Tracheal epithelial cell (primary cell): ENCODE measurements around the gene PSMB2. TPM values are rescaled to one million over a fixed set of nuclear protein-coding genes. Genes with fewer than 3 reads are reported as not detected.

ENCODE experiments used
- total RNA-seq: library from RNA; depleted of rRNA; stranded (reverse); fragments of >200 nt; gene quantifications from 2 replicates; pipeline ENCODE4 v1.2.1, GENCODE V29; 2014

Gene PSMB2
- total RNA-seq, result 15.2 and 19.8 TPM in 2 replicates

DNA sequence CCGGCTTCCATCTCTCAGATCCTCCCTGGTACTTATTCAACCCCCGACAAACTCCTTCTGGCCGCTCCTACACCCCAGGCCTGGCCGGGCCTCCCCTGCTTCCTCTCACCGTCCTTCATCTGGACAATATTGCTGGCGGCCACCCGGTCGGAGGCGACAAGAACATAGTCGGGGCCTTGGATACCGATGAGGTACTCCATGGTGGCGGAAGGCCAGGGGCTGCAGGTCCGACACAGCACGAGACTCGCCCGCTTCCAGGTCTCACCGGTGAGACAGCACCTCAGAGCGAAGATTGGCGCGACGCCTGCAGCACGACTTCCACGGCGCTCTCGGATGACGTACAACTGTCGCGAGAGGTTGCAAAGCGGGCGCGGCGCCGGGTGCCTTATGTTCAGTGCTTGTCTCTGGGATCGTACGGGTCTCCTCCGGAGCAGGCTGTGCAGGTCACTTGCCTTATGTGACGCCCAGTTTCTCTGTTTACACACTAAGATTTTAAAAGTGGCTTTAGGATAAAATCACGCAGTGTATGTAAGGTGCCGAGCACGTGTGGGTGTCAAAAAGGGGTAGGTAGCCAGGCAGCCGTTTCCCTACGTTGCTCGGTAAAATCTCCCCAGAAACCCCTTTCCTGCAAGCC, at the start of gene PSMB2:
Gene PSMB2 (minus strand): TSS at position 294 of the 634 bp plus-strand sequence. CDS start 94 bp downstream, at position 200.

DNA sequence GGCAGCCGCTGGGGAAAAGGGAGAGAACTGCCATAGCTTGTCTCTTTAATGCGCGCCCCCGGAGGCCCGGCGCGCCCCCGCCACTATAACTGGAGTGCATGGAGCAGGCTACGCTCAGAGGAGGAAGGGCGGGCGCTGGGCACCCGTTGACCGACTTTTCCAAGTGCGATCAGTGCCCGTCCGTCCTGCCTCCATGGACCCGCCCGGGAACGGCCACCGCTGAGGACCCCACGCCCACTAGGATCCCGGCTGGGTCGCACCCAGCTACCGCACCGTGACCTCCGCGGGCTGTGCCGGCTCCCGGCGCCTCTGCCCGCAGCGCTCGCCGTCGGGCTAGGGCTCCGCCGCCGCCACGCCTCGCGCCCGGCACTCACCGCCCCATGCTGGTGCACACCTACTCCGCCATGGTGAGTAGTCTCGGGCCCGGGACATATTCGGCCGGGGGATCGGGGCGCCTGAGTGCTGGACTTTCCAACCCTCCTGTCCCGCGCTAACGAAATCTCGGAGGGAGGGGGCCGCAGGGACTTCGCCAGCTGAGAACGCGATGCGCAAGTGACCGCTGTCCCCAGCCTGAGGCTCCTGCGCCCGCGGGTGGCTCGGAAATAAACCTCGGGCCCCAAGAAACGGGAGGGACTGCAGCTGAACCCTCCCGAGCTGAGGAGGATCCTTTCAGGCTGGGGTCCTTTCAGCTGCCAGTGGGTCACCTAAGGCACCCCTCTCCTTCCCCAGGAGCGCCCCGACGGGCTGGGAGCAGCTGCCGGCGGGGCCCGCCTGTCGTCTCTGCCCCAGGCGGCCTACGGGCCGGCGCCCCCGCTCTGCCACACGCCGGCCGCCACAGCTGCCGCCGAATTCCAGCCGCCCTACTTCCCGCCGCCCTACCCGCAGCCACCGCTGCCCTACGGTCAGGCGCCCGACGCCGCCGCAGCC, 67.9 kb downstream of the PSMB2 start, which contains the start of gene TFAP2E:
Gene TFAP2E (plus strand): TSS at position 117 of the 927 bp plus-strand sequence. CDS start 264 bp downstream, at position 381.

DNA sequence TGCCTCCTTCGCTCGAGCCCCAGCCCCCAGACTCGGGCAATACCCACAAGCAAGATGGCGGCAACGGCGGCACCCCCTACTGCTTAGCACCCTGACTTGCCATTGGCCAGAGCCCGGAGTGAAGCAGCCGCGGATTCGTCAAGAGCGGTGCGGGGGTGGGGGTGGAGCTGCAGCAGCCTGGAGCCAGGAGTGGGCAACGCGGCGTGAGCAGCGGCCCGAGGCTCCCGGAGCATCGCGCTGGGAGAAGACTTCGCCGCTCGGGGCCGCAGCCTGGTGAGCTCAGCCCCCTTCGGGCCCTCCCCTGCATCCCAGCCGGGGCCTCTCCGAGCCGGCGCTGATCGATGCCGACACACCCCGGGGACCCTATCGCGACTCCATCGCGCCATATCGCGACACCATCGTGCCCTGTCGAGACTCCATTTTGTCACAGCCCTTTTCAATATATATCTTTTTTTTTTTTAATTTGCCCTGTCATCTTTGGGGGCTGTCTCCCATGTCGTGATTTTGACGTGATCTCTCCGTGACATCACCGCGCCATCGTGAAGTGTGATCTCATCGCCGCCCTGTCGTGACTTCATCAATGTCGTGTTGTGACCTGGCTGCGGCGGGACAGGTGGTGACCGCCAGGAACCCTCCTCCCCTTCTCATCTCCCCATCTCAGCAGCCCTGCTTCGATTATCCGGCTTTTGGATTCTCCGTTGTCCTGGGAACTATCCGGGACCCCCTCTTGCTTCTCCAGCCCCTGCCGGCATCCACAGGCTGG, 83.5 kb downstream of the PSMB2 start, which contains the start of gene NCDN:
Gene NCDN (plus strand): TSS at position 189 of the 763 bp plus-strand sequence. CDS start 392 bp downstream, at position 581.

DNA sequence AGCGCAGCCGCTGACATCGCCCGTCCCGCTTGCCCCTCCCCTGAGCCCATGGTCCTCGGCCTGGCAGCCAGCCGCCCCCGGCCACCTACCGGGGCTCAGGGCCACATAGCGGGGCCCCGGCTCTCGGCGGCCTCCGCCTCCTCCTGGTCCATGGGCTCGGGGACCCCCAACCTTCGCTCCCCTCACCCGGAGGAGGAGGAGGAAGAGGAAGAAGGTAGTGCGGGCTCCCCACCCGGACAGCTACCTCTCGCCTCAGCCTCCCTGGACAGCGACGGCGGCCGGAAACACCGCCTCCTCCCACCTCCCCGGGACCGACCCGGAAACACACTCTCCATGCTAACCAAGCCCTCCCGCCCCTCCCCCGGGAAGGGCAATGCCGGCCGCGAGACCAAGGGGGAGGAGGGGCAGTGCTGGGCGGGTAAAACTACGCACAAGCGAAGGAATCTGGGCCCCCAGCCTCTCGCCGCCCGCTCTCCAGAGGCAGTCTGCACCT, 84.2 kb downstream of the PSMB2 start, which contains the start of gene KIAA0319L:
Gene KIAA0319L (minus strand): TSS at position 286 of the 493 bp plus-strand sequence. CDS start 2,912 bp downstream, outside the sequence.

Other genes starting within 250 kb of the PSMB2 start
- gene KIAA0319L, start 84.1 kb downstream of the PSMB2 start, total RNA-seq, result 35.2 and 60.1 TPM in 2 replicates
- 10.8 and 17.1 TPM in 2 replicates for gene NCDN, start 83.7 kb downstream of the PSMB2 start, total RNA-seq
- 0.21 and 0.48 TPM in 2 replicates for gene TFAP2E, start 68.2 kb downstream of the PSMB2 start, total RNA-seq
- gene C1orf216, start 77.4 kb upstream of the PSMB2 start, total RNA-seq, result 5.1 and 5.3 TPM in 2 replicates
- gene CLSPN, start 128.5 kb upstream of the PSMB2 start, total RNA-seq, result 0.21 and 3.9 TPM in 2 replicates
- gene AGO4, start 166.5 kb upstream of the PSMB2 start, total RNA-seq, result 12.0 and 13.2 TPM in 2 replicates
- gene AGO1, start 241.7 kb upstream of the PSMB2 start, total RNA-seq, result 5.3 and 5.5 TPM in 2 replicates